HG02870 (cell line): Measurements from ENCODE around the gene TRIM47.

Experiments
- ATAC-seq: cut with Tn5 transposase; IDR thresholded peaks from one replicate; pipeline ENCODE4 v1.9.1; 2021; ENCODE audit warnings: mild to moderate bottlenecking, moderate library complexity; ENCODE audit not compliant: unreplicated experiment

TRIM47 gene

GRCh38 chr17:75834279-75834920 is 44.0 kb downstream of the TRIM47 start:
- no peak for ATAC-seq

- ATAC-seq: no peak
Measured at GRCh38 chr17:75832652-75833400, 45.6 kb downstream of the TRIM47 start.

GRCh38 chr17:75832164-75832651 is 46.2 kb downstream of the TRIM47 start:
- ATAC-seq: no peak

- no peak for ATAC-seq
Measured at GRCh38 chr17:75831032-75831571, 47.3 kb downstream of the TRIM47 start.

- no peak for ATAC-seq
Measured at GRCh38 chr17:75830164-75831031, 48.0 kb downstream of the TRIM47 start.

GRCh38 chr17:75829747-75830146 is 48.6 kb downstream of the TRIM47 start:
- no peak for ATAC-seq

GRCh38 chr17:75828741-75829140 is 49.6 kb downstream of the TRIM47 start:
- ATAC-seq: no peak

GRCh38 chr17:75828076-75828400 is 50.3 kb downstream of the TRIM47 start:
- no peak for ATAC-seq

- no peak for ATAC-seq
Measured at GRCh38 chr17:75827308-75828075, 50.9 kb downstream of the TRIM47 start.

GRCh38 chr17:75826561-75827307 is 51.6 kb downstream of the TRIM47 start:
- ATAC-seq: no peak

- ATAC-seq: no peak
Measured at GRCh38 chr17:75825748-75826370, 52.5 kb downstream of the TRIM47 start.

GRCh38 chr17:75825149-75825552 is 53.2 kb downstream of the TRIM47 start:
- ATAC-seq: no peak

- no peak for ATAC-seq
Measured at GRCh38 chr17:75824666-75825065, 53.7 kb downstream of the TRIM47 start.
